ENCODE data around the gene IQGAP3. TPM values are rescaled to one million over a fixed set of nuclear protein-coding genes. Genes with fewer than 3 reads are reported as not detected.
A peak's percentile ranks its signal among the peaks of the same experiment; 100 is the strongest.

The IQGAP3 gene
- total RNA-seq, 2 donors from 2014 or later, result 3.4 to 6.4 TPM

DNA sequence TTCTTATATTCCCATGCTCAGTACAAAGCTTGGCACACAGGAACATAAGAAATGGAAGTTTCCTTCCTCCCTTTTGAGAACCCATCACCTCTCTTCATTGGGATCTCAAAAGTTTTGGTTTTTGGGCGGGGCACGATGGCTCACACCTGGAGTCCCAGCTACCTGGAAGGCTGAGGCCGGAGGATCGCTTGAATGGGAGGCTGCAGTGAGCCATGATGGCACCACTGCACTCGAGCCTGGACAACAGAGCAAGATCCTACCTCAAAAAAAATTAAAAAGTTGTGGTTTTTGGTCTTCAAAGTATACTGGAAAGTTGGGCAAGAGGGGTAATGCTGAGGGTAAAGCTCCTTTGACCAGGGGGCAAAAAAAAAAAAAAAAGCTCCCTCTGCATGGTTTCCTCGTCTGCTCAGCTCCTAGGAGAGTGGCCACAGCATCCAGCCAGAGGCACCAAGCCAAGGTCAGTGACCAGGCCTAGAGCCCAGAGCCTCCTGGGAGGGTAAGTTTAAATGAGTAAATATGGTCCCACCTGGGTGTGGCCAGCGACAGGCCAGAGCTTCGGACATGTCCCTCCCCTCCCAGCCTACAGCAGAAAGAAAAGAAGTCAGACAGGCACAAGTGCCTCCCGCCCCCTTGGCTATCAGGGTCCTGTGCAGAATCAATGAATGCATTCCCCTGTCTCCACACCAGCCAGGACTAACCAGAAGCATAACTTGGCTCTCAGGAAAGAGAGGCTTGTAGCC is 76.8 kb downstream of the IQGAP3 start:
- H3K4me1 Mint-ChIP-seq (ENCODE audit: low read depth in 2 of 2), result peaks cover 68 to 72% of the 10 kb centered on the region in 2 donors
- peak overlapping the region; percentile 97 for H3K27ac Mint-ChIP-seq
- H3K9me3 Mint-ChIP-seq, result no peaks in the 10 kb centered on the region
- no peaks in the 10 kb centered on the region for H3K27me3 Mint-ChIP-seq
- no peaks in the 10 kb centered on the region for H3K36me3 Mint-ChIP-seq
- H3K4me3 Mint-ChIP-seq, result peak overlapping the region; percentile 86
- ATAC-seq (no peak), DNase-seq (ENCODE audit: low spot score) (no peak)

DNA sequence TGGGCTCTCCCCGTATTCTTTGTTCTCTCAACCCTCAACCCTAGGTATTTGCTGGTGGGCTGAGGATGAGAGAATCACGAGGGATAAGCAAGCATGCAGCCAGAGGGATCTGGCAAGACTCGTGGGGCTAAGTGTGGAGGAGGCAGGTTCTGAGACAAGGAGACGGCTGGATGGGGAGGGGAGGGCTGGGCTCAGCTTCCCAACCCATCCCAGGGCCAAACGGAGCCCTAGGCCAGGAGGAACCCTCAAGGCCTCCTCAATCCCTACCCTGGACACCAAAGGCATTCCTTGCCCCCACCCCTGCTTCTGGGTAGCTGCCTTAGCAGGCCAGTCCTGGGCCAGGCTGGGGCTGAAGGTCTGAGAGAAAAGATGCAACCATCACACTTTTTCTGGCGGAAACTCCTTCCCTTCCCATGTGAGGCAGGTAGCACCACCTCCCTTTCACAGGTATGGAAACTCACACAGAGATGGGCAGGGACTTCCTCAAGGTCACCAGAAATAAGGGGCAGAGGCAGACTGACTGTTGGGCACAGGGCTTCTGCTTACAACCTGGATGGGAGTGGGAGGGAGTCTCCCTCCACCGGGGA is 78.0 kb downstream of the IQGAP3 start:
- Mint-ChIP-seq H3K9me3 (no peaks in the 10 kb centered on the region), H3K4me3 (peak overlapping the region; percentile 17), H3K27ac (no peak overlapping the region), H3K27me3 (no peaks in the 10 kb centered on the region), H3K4me1 (ENCODE audit: low read depth in 2 of 2) (peaks cover 79 to 80% of the 10 kb centered on the region in 2 donors), H3K36me3 (no peaks in the 10 kb centered on the region)
- ATAC-seq (no peak), DNase-seq (ENCODE audit: low spot score) (no peak)

DNA sequence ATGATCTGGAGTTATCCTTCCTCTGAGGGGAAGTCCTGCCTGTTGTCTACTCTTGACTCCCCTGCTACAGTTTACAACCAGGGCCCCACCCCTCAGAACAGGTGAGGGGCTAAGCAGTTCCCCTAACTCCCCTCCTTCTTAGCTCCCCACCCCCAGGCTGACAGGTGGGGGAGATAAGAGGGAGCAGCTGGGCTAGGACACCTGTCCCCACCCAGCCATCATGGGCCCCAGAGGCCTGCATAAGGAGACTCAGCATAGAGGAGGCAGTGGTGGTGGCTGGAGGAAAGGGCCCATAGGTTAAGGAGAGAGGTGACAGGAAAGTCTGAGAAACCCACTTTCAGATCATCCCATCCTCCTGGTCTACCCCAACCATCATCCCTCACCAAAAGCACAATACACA is 78.6 kb downstream of the IQGAP3 start:
- Mint-ChIP-seq H3K27me3 (no peaks in the 10 kb centered on the region), H3K36me3 (no peaks in the 10 kb centered on the region), H3K4me3 (peak overlapping the region; percentile 17), H3K4me1 (ENCODE audit: low read depth in 2 of 2) (peaks cover 82 to 83% of the 10 kb centered on the region in 2 donors), H3K27ac (peak overlapping the region; percentile 44 to 77), H3K9me3 (no peaks in the 10 kb centered on the region)
- no peak for ATAC-seq
- DNase-seq (ENCODE audit: low spot score), result no peak

DNA sequence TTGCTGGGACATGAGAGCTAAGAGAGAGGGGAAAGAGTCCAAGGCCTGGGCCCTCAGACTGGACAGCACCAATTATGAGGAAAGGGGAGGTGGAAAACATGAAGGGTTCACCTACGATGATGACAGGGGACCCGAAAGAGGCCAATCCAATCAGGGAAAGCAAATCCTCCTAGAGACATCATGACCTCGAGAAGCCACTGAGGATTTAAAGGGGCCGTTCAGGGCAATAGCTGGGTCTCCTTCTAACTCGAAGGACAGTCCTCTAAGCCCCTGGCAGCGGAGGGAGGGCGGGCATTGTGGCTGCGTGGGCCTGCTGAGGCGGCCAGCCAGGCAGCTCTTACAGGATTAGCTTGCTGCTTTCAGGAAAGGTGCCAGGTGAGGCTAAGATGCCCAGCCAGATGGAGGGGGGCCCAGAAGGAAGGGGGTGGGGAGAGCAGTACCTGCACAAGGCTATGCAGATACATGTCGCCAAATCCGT is 79.2 kb downstream of the IQGAP3 start:
- Mint-ChIP-seq H3K36me3 (no peaks in the 10 kb centered on the region), H3K4me1 (ENCODE audit: low read depth in 2 of 2) (peaks cover 83 to 84% of the 10 kb centered on the region in 2 donors), H3K9me3 (no peaks in the 10 kb centered on the region), H3K27ac (peak overlapping the region; percentile 91 to 98), H3K4me3 (peak overlapping the region; percentile 81), H3K27me3 (no peaks in the 10 kb centered on the region)
- DNase-seq (ENCODE audit: low spot score) (no peak), ATAC-seq (no peak)

DNA sequence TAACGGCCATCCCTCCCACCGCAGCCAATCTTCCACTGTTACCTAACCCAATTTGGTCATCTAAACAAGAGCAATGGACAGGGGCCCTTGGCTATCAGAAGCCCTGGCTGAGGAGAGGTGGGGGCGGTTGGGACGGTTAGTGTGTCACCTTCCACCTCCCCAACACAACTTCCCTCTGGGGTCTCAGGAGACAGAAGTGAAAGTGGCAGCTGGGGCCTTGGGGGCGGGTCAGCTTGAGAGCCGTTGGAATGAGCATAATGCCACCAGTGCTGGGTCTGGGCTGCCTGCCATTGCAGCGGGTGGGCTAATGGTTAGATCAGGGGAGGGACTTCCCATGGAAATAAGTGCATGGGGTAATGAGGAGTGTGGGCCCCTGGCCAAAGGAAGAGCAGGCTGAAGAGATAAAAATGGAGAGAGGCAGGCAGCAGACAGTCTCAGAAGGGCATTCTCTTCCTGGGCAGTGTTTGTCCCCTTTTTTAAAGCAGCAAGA is 79.7 kb downstream of the IQGAP3 start:
- H3K4me3 Mint-ChIP-seq, result peak overlapping the region; percentile 81
- ATAC-seq (no peak), DNase-seq (ENCODE audit: low spot score) (no peak)
- peaks cover 83 to 84% of the 10 kb centered on the region in 2 donors for H3K4me1 Mint-ChIP-seq (ENCODE audit: low read depth in 2 of 2)
- H3K9me3 Mint-ChIP-seq, result no peaks in the 10 kb centered on the region
- peak overlapping the region; percentile 91 to 98 for H3K27ac Mint-ChIP-seq
- H3K27me3 Mint-ChIP-seq, result no peaks in the 10 kb centered on the region
- H3K36me3 Mint-ChIP-seq, result no peaks in the 10 kb centered on the region

DNA sequence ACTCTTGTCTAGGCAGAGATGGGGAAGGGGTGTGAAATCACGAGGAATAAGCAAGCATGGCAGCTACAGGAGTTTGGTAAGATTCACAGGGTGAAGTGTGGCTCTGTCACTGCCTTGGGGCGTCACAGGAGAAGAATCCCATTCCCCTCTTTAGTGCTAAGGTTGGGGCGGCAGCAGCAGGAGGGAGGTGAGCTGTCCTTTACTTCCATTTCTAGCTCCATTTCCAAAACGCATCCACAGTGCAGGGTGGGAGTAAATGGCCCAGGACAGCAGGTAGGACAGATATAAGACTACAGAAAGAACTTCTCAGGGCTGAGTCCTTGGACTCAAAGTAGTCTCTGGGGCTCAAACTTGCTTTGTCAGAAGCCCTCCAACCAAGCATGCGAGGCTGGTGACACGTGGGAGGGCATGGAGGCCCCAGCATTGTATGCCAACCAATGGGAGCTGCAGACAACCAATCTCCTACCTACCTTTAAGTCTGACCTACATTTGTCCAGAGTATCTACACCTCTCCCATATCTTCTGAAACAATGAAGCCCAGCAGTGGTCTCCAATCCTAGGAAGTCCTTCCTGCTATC is 80.3 kb downstream of the IQGAP3 start:
- Mint-ChIP-seq H3K4me3 (peak overlapping the region; percentile 81), H3K36me3 (no peaks in the 10 kb centered on the region), H3K9me3 (no peaks in the 10 kb centered on the region), H3K27ac (peak overlapping the region; percentile 91 to 98), H3K4me1 (ENCODE audit: low read depth in 2 of 2) (peaks cover 83 to 84% of the 10 kb centered on the region in 2 donors), H3K27me3 (no peaks in the 10 kb centered on the region)
- ATAC-seq (no peak), DNase-seq (ENCODE audit: low spot score) (no peak)

DNA sequence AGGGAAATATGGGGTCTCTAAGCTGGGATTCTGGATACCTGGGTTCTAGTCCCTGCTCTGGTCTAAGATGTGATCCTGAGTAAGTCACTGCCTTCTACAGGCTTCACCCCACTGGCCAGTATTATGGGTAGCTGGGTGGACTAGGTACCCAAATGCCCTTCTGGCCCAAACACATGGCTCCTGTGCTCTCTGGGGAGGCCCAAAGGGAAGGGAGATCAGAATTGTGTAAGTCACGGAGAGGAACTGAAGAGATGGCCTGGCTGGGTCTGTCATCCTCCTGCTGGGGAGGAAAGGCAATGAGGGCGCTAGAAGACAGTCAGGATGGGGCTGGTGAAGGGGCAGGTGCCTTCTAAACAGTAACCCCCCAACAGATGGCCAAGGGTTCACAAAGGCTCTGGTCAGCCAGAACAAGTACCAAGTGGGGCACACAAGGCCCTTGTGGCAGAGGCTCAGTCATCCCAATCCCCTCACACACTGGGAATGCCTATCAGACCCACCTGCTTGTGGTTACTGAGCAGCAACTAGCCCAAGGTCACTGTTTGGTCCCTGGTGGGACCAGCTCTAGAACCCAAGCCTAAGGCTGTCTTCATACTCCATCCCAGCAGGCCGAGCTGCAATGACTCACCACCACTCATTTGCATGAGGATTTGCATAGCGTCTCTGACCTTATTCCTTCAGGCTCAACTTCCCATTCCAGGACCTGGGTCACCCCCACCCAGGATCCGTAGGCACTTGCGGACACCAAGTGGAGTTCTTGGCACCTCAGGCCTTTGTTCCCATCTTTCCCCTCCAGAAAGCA is 81.0 kb downstream of the IQGAP3 start:
- Mint-ChIP-seq H3K9me3 (no peaks in the 10 kb centered on the region), H3K4me1 (ENCODE audit: low read depth in 2 of 2) (peaks cover 83 to 84% of the 10 kb centered on the region in 2 donors), H3K36me3 (peaks cover 4% of the 10 kb centered on the region), H3K27me3 (no peaks in the 10 kb centered on the region), H3K27ac (peak overlapping the region; percentile 91 to 98), H3K4me3 (peak overlapping the region; percentile 81)
- ATAC-seq, result no peak
- no peak for DNase-seq (ENCODE audit: low spot score)

DNA sequence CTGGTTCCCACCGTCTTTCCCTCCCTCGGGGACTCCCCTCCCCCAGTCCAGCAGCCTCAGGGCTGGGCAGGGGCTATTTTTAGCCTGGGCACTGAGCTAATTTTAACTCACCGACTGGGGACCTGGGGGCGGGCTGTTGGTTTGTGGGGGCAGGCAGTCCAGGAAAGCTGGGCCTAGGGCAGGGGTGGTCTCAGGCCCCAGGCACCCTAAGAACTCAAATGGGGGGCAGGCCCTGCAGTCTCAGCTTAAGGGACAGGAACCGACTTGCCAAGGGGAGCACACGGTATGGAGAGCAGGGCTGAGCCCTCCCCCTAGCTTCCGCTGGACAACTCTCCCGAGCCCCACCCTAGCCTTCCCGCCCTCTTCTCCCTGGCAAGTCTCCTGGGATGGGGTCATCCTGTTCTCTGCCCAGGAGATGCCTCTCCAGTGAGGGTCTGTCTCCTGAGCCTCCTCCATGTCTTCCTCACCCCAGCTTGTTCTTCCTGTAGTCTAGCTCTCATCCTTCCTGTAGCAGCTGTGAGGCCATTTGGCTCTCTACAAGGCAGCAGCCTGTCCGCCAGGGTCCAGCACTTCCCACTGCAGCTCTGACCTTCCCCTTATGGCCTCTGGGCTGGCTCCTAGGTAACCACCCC is 81.8 kb downstream of the IQGAP3 start:
- DNase-seq (ENCODE audit: low spot score) (no peak), ATAC-seq (no peak)
- no peaks in the 10 kb centered on the region for H3K27me3 Mint-ChIP-seq
- peak overlapping the region; percentile 81 for H3K4me3 Mint-ChIP-seq
- H3K27ac Mint-ChIP-seq, result peak overlapping the region; percentile 91 to 98
- peaks cover 5% of the 10 kb centered on the region for H3K36me3 Mint-ChIP-seq
- no peaks in the 10 kb centered on the region for H3K9me3 Mint-ChIP-seq
- peaks cover 77 to 81% of the 10 kb centered on the region in 2 donors for H3K4me1 Mint-ChIP-seq (ENCODE audit: low read depth in 2 of 2)

DNA sequence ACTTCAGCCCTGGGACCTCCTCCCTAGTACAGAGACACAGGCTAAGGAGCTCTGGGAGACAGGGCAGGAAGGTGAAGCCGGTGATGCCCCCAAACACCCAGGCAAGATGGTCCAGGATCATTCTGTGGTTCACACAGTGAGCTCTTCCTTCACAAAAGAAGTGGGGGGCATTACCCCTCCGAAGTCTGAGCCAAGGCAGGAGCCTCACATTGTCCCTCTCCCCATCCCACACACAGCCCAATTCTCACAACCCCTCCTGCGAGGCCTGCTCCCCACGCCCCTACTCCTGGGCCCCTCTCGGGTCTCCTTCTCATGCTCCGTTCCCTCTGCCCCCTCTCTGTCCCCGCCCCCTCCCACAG is 82.5 kb downstream of the IQGAP3 start:
- Mint-ChIP-seq H3K9me3 (no peaks in the 10 kb centered on the region), H3K27me3 (no peaks in the 10 kb centered on the region), H3K27ac (peak overlapping the region; percentile 91 to 98), H3K36me3 (peaks cover 5% of the 10 kb centered on the region), H3K4me1 (ENCODE audit: low read depth in 2 of 2) (peaks cover 72 to 80% of the 10 kb centered on the region in 2 donors), H3K4me3 (peak overlapping the region; percentile 81)
- ATAC-seq, result no peak
- no peak for DNase-seq (ENCODE audit: low spot score)

DNA sequence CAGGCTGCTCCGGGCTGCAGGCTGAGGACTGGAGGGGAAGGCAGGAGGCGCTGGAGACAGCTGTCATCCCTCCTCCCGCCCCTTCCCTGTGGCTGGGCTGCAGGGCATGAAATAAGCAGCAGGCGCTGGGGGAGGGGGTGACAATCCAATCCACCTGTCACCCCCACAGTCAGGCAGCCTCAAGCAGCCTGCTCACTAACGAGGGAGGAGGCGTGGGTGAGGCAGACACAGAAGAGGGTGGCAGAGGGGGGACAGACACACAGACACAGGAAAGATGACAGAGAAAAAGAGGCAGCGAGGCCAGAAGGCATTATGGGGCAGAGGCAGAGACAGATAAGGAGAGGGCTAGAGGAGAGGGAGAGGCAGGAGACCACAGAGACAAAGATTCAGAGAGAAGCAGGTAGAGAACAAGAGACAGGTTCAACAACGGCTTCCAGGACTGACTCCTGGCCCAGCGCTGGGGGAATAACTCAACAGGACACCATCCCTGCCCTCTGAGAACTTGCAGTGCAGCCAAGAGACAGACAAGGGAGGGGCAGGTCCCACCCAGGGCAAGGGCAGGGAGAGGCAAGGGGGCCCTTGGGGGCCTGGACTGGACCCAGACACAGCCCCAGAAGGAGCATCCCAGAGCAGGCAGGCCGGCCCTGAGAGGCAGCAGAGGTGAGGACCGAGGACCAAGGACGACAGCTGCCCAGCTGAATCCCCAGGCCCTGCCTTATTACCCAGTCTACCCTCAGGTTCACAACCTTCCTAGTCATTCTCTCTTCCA is 83.0 kb downstream of the IQGAP3 start:
- peaks cover 5% of the 10 kb centered on the region for H3K36me3 Mint-ChIP-seq
- no peak for DNase-seq (ENCODE audit: low spot score)
- peak overlapping the region; percentile 91 to 98 for H3K27ac Mint-ChIP-seq
- H3K9me3 Mint-ChIP-seq, result no peaks in the 10 kb centered on the region
- ATAC-seq, result peak; percentile 40 to 53
- H3K4me1 Mint-ChIP-seq (ENCODE audit: low read depth in 2 of 2), result peaks cover 74 to 82% of the 10 kb centered on the region in 2 donors
- peak overlapping the region; percentile 81 for H3K4me3 Mint-ChIP-seq
- H3K27me3 Mint-ChIP-seq, result no peaks in the 10 kb centered on the region

DNA sequence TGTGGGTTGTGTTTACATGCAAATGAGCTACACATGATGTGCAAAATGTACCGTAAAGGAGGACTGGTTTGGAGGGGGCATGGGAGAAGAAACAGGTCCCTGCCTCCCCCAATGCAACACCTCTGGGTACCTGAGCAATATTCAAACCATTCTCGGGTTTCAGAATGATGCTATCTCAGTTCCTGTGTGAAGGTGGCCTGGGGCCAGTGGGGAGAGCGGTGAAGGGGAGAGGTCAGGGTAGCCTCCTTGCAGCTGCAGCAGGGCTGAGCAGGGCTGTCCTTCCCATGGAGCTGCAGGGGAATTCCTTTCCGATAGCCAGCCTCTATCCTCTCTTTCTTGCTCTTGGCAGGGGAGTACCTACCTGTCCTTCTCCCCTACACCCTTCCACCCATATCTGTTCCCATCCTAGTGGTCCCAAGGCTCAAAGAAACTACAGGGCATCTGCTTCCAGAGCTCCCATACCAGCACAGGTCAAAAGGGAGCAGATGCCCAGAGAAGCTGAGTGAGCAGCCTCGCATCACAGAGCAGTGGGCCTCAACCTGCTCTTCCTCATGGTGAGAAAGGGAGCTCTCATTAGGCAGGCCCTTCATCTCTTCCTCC is 83.7 kb downstream of the IQGAP3 start:
- no peaks in the 10 kb centered on the region for H3K27me3 Mint-ChIP-seq
- H3K4me3 Mint-ChIP-seq, result peak overlapping the region; percentile 81
- peaks cover 5% of the 10 kb centered on the region for H3K36me3 Mint-ChIP-seq
- ATAC-seq (peak; percentile 74 to 81), DNase-seq (ENCODE audit: low spot score) (peak; percentile 71)
- H3K9me3 Mint-ChIP-seq, result no peaks in the 10 kb centered on the region
- H3K4me1 Mint-ChIP-seq (ENCODE audit: low read depth in 2 of 2), result peaks cover 77 to 83% of the 10 kb centered on the region in 2 donors
- peak overlapping the region; percentile 91 to 98 for H3K27ac Mint-ChIP-seq

DNA sequence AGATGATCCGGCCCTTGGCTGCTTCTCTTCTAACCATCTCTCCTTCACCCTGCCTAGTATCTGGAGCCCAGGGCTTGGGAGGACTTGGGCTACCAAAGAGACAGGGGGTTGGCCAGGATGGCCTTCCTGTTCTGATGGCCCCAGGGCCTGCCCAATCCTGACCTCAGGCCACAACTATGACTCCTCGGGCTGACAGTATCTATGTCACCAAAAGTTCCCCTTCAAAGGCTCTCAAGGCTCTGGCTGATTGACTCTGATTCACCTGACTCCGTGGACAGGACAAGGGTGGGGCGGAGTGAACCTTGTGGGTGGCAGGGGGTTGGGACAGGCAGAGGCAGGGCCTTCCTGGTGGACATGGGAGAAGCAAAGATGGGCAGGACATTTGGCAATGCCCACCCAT is 84.5 kb downstream of the IQGAP3 start:
- H3K27me3 Mint-ChIP-seq, result no peaks in the 10 kb centered on the region
- no peaks in the 10 kb centered on the region for H3K9me3 Mint-ChIP-seq
- ATAC-seq, result peak; percentile 83 to 87
- H3K4me3 Mint-ChIP-seq, result peak overlapping the region; percentile 81
- H3K27ac Mint-ChIP-seq, result peak overlapping the region; percentile 91 to 98
- H3K4me1 Mint-ChIP-seq (ENCODE audit: low read depth in 2 of 2), result peaks cover 74 to 82% of the 10 kb centered on the region in 2 donors
- DNase-seq (ENCODE audit: low spot score), result peak; percentile 76
- H3K36me3 Mint-ChIP-seq, result peaks cover 5% of the 10 kb centered on the region
